ENCODE results near the gene ADM2. TPM values are rescaled to one million over a fixed set of nuclear protein-coding genes. Genes with fewer than 3 reads are reported as not detected.

The ADM2 gene
- total and polyA plus RNA-seq, 2 of the 13 experiments (the other 11 are each of a cell fraction or from before 2014, with no cell fraction given): 1.2 to 3.0 TPM

GRCh38 chr22:50531962-50532674, 50.8 kb downstream of the ADM2 start (continued):
- TF ChIP-seq FOXA1 (IDR thresholded peaks at IDR 0.05) (no peak), FOXA1 (CRISPR knock-in tag; IDR thresholded peaks at IDR 0.05) (no peak), ZNF570 (CRISPR knock-in tag; IDR thresholded peaks at IDR 0.05; ENCODE audit: borderline replicate concordance) (no peak), ZNF747 (CRISPR knock-in tag; IDR thresholded peaks at IDR 0.05; ENCODE audit: borderline replicate concordance) (0 out of 2 replicates have a peak, but pooled peaks have one; percentile 10), ZSCAN21 (CRISPR knock-in tag; IDR thresholded peaks at IDR 0.05; ENCODE audit: borderline replicate concordance) (no peak), ZNF10 (CRISPR knock-in tag; IDR thresholded peaks at IDR 0.05; ENCODE audit: borderline replicate concordance, low read depth) (no peak), ELK4 (CRISPR knock-in tag; IDR thresholded peaks at IDR 0.05; ENCODE audit: borderline replicate concordance) (no peak), ZNF772 (CRISPR knock-in tag; IDR thresholded peaks at IDR 0.05) (no peak), NR1H2 (CRISPR knock-in tag; IDR thresholded peaks at IDR 0.05; ENCODE audit: borderline replicate concordance, low read depth) (no peak), KDM4B (CRISPR knock-in tag; IDR thresholded peaks at IDR 0.05) (no peak), ZNF563 (CRISPR knock-in tag; IDR thresholded peaks at IDR 0.05) (no peak), ZNF235 (CRISPR knock-in tag; IDR thresholded peaks at IDR 0.05; ENCODE audit: borderline replicate concordance) (no peak), ZNF501 (CRISPR knock-in tag; IDR thresholded peaks at IDR 0.05) (0 out of 2 replicates have a peak, but pooled peaks have one; percentile 37), ZNF687 (CRISPR knock-in tag; IDR thresholded peaks at IDR 0.05) (peak; percentile 59), ZBTB38 (CRISPR knock-in tag; IDR thresholded peaks at IDR 0.05) (no peak), HNRNPLL (IDR thresholded peaks at IDR 0.05; ENCODE audit: low read depth, low read length, poor library complexity, severe bottlenecking) (no peak), ZNF614 (CRISPR knock-in tag; IDR thresholded peaks at IDR 0.05; ENCODE audit: borderline replicate concordance) (no peak), GABPB1 (CRISPR knock-in tag; IDR thresholded peaks at IDR 0.05) (peak; percentile 56; the same call in 1 of the 2 replicates), EED (CRISPR knock-in tag; IDR thresholded peaks at IDR 0.05) (no peak), ZNF550 (CRISPR knock-in tag; IDR thresholded peaks at IDR 0.05; ENCODE audit: borderline replicate concordance) (no peak)
- TF ChIP-seq, protein P1, sequence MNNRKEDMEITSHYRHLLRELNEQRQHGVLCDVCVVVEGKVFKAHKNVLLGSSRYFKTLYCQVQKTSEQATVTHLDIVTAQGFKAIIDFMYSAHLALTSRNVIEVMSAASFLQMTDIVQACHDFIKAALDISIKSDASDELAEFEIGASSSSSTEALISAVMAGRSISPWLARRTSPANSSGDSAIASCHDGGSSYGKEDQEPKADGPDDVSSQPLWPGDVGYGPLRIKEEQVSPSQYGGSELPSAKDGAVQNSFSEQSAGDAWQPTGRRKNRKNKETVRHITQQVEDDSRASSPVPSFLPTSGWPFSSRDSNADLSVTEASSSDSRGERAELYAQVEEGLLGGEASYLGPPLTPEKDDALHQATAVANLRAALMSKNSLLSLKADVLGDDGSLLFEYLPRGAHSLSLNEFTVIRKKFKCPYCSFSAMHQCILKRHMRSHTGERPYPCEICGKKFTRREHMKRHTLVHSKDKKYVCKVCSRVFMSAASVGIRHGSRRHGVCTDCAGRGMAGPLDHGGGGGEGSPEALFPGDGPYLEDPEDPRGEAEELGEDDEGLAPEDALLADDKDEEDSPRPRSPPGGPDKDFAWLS (CRISPR knock-in tag; IDR thresholded peaks at IDR 0.05; ENCODE audit: borderline replicate concordance): no peak
- TF ChIP-seq, protein P2, sequence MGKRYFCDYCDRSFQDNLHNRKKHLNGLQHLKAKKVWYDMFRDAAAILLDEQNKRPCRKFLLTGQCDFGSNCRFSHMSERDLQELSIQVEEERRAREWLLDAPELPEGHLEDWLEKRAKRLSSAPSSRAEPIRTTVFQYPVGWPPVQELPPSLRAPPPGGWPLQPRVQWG (CRISPR knock-in tag; IDR thresholded peaks at IDR 0.05; ENCODE audit: borderline replicate concordance, low read depth): no peak

Data from HepG2 (cell line).